K562 (cell line): ENCODE results near the gene COA3. TPM values are rescaled to one million over a fixed set of nuclear protein-coding genes. Genes with fewer than 3 reads are reported as not detected.
A peak's percentile ranks its signal among the peaks of the same experiment; 100 is the strongest.

ENCODE experiments used
- CHD2 ChIP-seq: IDR thresholded peaks from 2 replicates; pipeline ENCODE4 v1.6.1; 2011; ENCODE audit warnings: low read depth, low read length
- DMBX1 ChIP-seq: fragments of 250-450 bp; sonication (Bioruptor Pico); IDR thresholded peaks from 2 replicates; pipeline ENCODE4 v1.8.0; 2022; ENCODE audit warnings: inconsistent platforms, mild to moderate bottlenecking, moderate library complexity, borderline replicate concordance
- FIP1L1 ChIP-seq: fragments of 200-400 bp; formaldehyde crosslinking; IDR thresholded peaks from 2 replicates; pipeline ENCODE4 v1.6.1; 2018; ENCODE audit warnings: mild to moderate bottlenecking, low read depth, low read length; ENCODE audit not compliant: poor library complexity, severe bottlenecking
- KDM2B ChIP-seq: fragments of 250-450 bp; sonication (Bioruptor Pico); IDR thresholded peaks from 2 replicates; pipeline ENCODE4 v1.8.0; 2021; ENCODE audit warnings: mild to moderate bottlenecking, moderate library complexity
- KLF10 ChIP-seq: fragments of 250-450 bp; sonication (Bioruptor Pico); IDR thresholded peaks from 2 replicates; pipeline ENCODE4 v1.6.1; 2021; ENCODE audit warnings: matching md5 sums
- NFE2L1 ChIP-seq: fragments of 450-650 bp; IDR thresholded peaks from 2 replicates; pipeline ENCODE4 v1.6.1; 2016; ENCODE audit warnings: missing genetic modification characterization, low read depth, mild to moderate bottlenecking, missing compliant biosample characterization, moderate library complexity, borderline replicate concordance
- RBM17 ChIP-seq: fragments of 200-400 bp; formaldehyde crosslinking; IDR thresholded peaks from 2 replicates; pipeline ENCODE4 v1.6.1; 2017; ENCODE audit warnings: low read depth, mild to moderate bottlenecking, low read length, borderline replicate concordance
- RBM34 ChIP-seq: fragments of 200-400 bp; formaldehyde crosslinking; IDR thresholded peaks from 2 replicates; pipeline ENCODE4 v1.6.1; 2018; ENCODE audit warnings: low read length, borderline replicate concordance; ENCODE audit not compliant: insufficient read depth
- RNF2 ChIP-seq: sonication (generic); IDR thresholded peaks from 2 replicates; pipeline ENCODE4 v1.6.1; 2016
- SAFB ChIP-seq: fragments of 200-400 bp; formaldehyde crosslinking; IDR thresholded peaks from 2 replicates; pipeline ENCODE4 v1.6.1; 2017; ENCODE audit warnings: low read depth, low read length, borderline replicate concordance
- SAP30 ChIP-seq: fragments of 200-600 bp; sonication (generic); IDR thresholded peaks from 2 replicates; pipeline ENCODE4 v1.6.1; 2012; ENCODE audit warnings: borderline replicate concordance, low read depth, mild to moderate bottlenecking, moderate library complexity, low read length, control low read depth, inconsistent platforms; ENCODE audit not compliant: insufficient read depth, poor library complexity, severe bottlenecking
- SMARCA5 ChIP-seq: fragments of 450-650 bp; IDR thresholded peaks from 2 replicates; pipeline ENCODE4 v1.6.1; 2016
- SNIP1 ChIP-seq: fragments of 450-650 bp; IDR thresholded peaks from 2 replicates; pipeline ENCODE4 v1.7.1; 2017; ENCODE audit warnings: low read depth, mild to moderate bottlenecking
- STAT5B ChIP-seq: fragments of 250-450 bp; sonication (Bioruptor Pico); IDR thresholded peaks from 2 replicates; pipeline ENCODE4 v1.8.0; 2021; ENCODE audit warnings: mild to moderate bottlenecking, inconsistent platforms
- ZBTB8A ChIP-seq: fragments of 450-650 bp; IDR thresholded peaks from 2 replicates; pipeline ENCODE4 v1.6.1; 2018; ENCODE audit warnings: mild to moderate bottlenecking, moderate library complexity; ENCODE audit not compliant: partially characterized antibody
- ZNF124 ChIP-seq: sonication (generic); formaldehyde crosslinking; IDR thresholded peaks from 2 replicates; pipeline ENCODE4 v1.8.1; 2022; ENCODE audit warnings: missing genetic modification reagents
- ZNF780A ChIP-seq: fragments of 250-450 bp; sonication (Bioruptor Pico); IDR thresholded peaks from 2 replicates; pipeline ENCODE4 v1.5.0; 2021; ENCODE audit warnings: mild to moderate bottlenecking
- polyA plus RNA-seq, 8 experiments: library from polyadenylated mRNA; depleted of rRNA in 4 of 8; stranded (reverse) in 5 of 8; unstranded in 3 of 8; fragments of >200 nt; fragmentation: Nextera tagmentation in 2 of 8; fragmentation: Illumina TruSeq in 1 of 8; extraction: Ambion mirVana in 2 of 8; extraction: Trizol in 1 of 8; gene quantifications; 2 replicates each; pipeline versions ENCODE4 v1.2.1 to v1.2.3, GENCODE V29; 2011 to 2014; ENCODE audit warnings: inconsistent platforms in 1 of 8, missing spikeins in 1 of 8
- total RNA-seq, 7 experiments: library from RNA; depleted of rRNA in 6 of 7; stranded (reverse); fragments of >200 nt in 6 of 7; fragmentation: Illumina TruSeq in 2 of 7; extraction: Trizol in 2 of 7; gene quantifications; 2 replicates each; pipeline versions ENCODE4 v1.2.1 to v1.2.3, GENCODE V29; 2011 to 2021; ENCODE audit warnings: low replicate concordance in 1 of 7
- TF ChIP-seq, protein P1 (sequence below): sonication (generic); formaldehyde crosslinking; IDR thresholded peaks from 2 replicates; pipeline ENCODE4 v1.8.1; 2023; ENCODE audit warnings: mild to moderate bottlenecking, missing genetic modification reagents, moderate library complexity
- TF ChIP-seq, protein P2 (sequence below): sonication (generic); formaldehyde crosslinking; IDR thresholded peaks from 2 replicates; pipeline ENCODE4 v1.8.0; 2022; ENCODE audit warnings: mild to moderate bottlenecking, low read depth, missing genetic modification reagents
- TF ChIP-seq, protein P3 (sequence below), 2 experiments: IDR thresholded peaks; 2 replicates each; pipeline ENCODE4 v1.6.1; 2011; ENCODE audit warnings: borderline replicate concordance in 1 of 2, control low read depth in 1 of 2, low read depth in 1 of 2, low read length in 1 of 2, mild to moderate bottlenecking in 1 of 2, mixed read lengths in 1 of 2, moderate library complexity in 1 of 2; ENCODE audit not compliant: insufficient read depth in 1 of 2, insufficient read length in 1 of 2, poor library complexity in 1 of 2, severe bottlenecking in 1 of 2; ENCODE audit errors: extremely low read depth in 1 of 2
- TF ChIP-seq, protein P4 (sequence below): fragments of 450-650 bp; IDR thresholded peaks from 2 replicates; pipeline ENCODE4 v1.6.1; 2017; ENCODE audit warnings: antibody characterized with exemption, mild to moderate bottlenecking

Gene COA3
- total and polyA plus RNA-seq, 9 of the 15 experiments (the other 6 are each of a cell fraction or from before 2014, with no cell fraction given): 49.6 to 153 (median 61.4) TPM

DNA sequence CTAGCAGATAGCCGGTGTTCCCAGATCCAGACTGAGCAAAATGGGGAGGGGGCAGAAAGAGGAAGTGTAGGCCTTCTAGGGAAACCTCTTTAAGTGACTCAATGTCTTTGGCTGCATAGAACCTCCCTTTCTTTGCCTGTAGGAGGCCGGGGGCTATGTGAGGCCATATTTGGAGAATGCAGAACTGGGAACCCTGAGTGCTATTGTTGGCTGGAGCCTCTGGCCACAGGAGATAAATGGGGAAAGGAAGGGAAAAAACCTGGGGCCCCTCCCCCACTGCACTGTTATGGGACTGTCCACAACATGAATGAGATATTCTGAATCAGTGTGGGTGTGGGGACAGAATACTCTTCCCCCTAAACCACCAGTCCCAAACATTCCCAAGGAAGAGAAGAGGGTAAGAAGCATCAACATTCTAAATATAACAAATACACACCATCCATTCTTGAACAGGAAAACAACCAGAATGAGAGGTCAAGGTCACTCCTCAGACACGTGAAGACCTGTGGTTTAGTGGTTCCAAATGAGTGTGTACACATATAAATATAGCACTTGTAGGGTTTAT lies 22.9 kb downstream of the COA3 start (continued):
- no peak for TF ChIP-seq ZBTB8A
- TF ChIP-seq SAP30: no peak
- TF ChIP-seq CHD2: 0 out of 2 replicates have a peak, but pooled peaks have one; percentile 25
- TF ChIP-seq, protein P1, sequence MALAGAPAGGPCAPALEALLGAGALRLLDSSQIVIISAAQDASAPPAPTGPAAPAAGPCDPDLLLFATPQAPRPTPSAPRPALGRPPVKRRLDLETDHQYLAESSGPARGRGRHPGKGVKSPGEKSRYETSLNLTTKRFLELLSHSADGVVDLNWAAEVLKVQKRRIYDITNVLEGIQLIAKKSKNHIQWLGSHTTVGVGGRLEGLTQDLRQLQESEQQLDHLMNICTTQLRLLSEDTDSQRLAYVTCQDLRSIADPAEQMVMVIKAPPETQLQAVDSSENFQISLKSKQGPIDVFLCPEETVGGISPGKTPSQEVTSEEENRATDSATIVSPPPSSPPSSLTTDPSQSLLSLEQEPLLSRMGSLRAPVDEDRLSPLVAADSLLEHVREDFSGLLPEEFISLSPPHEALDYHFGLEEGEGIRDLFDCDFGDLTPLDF (CRISPR knock-in tag): no peak
- TF ChIP-seq NFE2L1 (tag): no peak
- TF ChIP-seq, protein P2, sequence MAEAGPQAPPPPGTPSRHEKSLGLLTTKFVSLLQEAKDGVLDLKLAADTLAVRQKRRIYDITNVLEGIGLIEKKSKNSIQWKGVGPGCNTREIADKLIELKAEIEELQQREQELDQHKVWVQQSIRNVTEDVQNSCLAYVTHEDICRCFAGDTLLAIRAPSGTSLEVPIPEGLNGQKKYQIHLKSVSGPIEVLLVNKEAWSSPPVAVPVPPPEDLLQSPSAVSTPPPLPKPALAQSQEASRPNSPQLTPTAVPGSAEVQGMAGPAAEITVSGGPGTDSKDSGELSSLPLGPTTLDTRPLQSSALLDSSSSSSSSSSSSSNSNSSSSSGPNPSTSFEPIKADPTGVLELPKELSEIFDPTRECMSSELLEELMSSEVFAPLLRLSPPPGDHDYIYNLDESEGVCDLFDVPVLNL (CRISPR knock-in tag): no peak
- no peak for TF ChIP-seq RBM17
- TF ChIP-seq DMBX1 (CRISPR knock-in tag): no peak
- TF ChIP-seq KDM2B (CRISPR knock-in tag): no peak
- TF ChIP-seq, protein P3, sequence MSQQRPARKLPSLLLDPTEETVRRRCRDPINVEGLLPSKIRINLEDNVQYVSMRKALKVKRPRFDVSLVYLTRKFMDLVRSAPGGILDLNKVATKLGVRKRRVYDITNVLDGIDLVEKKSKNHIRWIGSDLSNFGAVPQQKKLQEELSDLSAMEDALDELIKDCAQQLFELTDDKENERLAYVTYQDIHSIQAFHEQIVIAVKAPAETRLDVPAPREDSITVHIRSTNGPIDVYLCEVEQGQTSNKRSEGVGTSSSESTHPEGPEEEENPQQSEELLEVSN (IDR thresholded peaks at IDR 0.05; ENCODE audit: borderline replicate concordance in 1 of 2, extremely low read depth in 1 of 2, insufficient read depth in 1 of 2, insufficient read length in 1 of 2, low read depth in 1 of 2, low read length in 1 of 2, poor library complexity in 1 of 2, severe bottlenecking in 1 of 2): peak in 1 of 2 experiments; percentile 17
- no peak for TF ChIP-seq FIP1L1
- no peak for TF ChIP-seq ZNF780A (CRISPR knock-in tag)
- no peak for TF ChIP-seq STAT5B
- TF ChIP-seq KLF10: no peak
- no peak for TF ChIP-seq SNIP1
- TF ChIP-seq ZNF124 (CRISPR knock-in tag): no peak
- no peak for TF ChIP-seq RBM34
- no peak for TF ChIP-seq SMARCA5
- no peak for TF ChIP-seq SAFB
- TF ChIP-seq, protein P4, sequence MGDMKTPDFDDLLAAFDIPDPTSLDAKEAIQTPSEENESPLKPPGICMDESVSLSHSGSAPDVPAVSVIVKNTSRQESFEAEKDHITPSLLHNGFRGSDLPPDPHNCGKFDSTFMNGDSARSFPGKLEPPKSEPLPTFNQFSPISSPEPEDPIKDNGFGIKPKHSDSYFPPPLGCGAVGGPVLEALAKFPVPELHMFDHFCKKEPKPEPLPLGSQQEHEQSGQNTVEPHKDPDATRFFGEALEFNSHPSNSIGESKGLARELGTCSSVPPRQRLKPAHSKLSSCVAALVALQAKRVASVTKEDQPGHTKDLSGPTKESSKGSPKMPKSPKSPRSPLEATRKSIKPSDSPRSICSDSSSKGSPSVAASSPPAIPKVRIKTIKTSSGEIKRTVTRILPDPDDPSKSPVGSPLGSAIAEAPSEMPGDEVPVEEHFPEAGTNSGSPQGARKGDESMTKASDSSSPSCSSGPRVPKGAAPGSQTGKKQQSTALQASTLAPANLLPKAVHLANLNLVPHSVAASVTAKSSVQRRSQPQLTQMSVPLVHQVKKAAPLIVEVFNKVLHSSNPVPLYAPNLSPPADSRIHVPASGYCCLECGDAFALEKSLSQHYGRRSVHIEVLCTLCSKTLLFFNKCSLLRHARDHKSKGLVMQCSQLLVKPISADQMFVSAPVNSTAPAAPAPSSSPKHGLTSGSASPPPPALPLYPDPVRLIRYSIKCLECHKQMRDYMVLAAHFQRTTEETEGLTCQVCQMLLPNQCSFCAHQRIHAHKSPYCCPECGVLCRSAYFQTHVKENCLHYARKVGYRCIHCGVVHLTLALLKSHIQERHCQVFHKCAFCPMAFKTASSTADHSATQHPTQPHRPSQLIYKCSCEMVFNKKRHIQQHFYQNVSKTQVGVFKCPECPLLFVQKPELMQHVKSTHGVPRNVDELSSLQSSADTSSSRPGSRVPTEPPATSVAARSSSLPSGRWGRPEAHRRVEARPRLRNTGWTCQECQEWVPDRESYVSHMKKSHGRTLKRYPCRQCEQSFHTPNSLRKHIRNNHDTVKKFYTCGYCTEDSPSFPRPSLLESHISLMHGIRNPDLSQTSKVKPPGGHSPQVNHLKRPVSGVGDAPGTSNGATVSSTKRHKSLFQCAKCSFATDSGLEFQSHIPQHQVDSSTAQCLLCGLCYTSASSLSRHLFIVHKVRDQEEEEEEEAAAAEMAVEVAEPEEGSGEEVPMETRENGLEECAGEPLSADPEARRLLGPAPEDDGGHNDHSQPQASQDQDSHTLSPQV: no peak; the same call in none of the 2 replicates
- TF ChIP-seq RNF2: peak; percentile 90
